Effector memory CD8-positive, alpha-beta T cell (primary cell): ENCODE measurements around the gene LMCD1.

ENCODE experiments used
- ATAC-seq: fragments of 150-1000 bp; cut with Tn5 transposase; replicated peaks from 2 replicates; pipeline ENCODE4 v1.10.0; 2021; ENCODE audit warnings: mild to moderate bottlenecking, moderate library complexity
- DNase-seq, 3 experiments: peaks; one replicate each; pipeline ENCODE4 v3.0.0; 2021
- H3K27ac Mint-ChIP-seq, 2 donors: one replicate each; pipeline ENCODE4 v1.8.0; 2022; ENCODE audit warnings: mild to moderate bottlenecking in 2 of 2, mixed read lengths in 2 of 2, moderate library complexity in 2 of 2
- H3K27me3 Mint-ChIP-seq, 2 donors: one replicate each; pipeline ENCODE4 v1.8.0; 2022; ENCODE audit warnings: mixed read lengths in 2 of 2
- H3K36me3 Mint-ChIP-seq: one replicate; pipeline ENCODE4 v1.8.0; 2022; ENCODE audit warnings: mild to moderate bottlenecking, moderate library complexity, mixed read lengths; ENCODE audit not compliant: insufficient read depth
- H3K4me1 Mint-ChIP-seq, 2 donors: one replicate each; pipeline ENCODE4 v1.8.0; 2022; ENCODE audit warnings: low read depth in 2 of 2, mixed read lengths in 2 of 2
- H3K4me3 Mint-ChIP-seq, 2 donors: one replicate each; pipeline ENCODE4 v1.8.0; 2022; ENCODE audit warnings: mild to moderate bottlenecking in 2 of 2, mixed read lengths in 2 of 2, moderate library complexity in 2 of 2
- H3K9me3 Mint-ChIP-seq, 2 donors: one replicate each; pipeline ENCODE4 v1.8.0; 2022; ENCODE audit warnings: mixed read lengths in 2 of 2

Gene LMCD1

GRCh38 chr3:8558645-8559044 lies 57.0 kb downstream of the LMCD1 start:
- no peaks in the 10 kb centered on the region for H3K4me1 Mint-ChIP-seq
- ATAC-seq (no peak), DNase-seq (no peak)
- no peak overlapping the region for H3K4me3 Mint-ChIP-seq
- H3K9me3 Mint-ChIP-seq: no peaks in the 10 kb centered on the region
- no peak overlapping the region for H3K27ac Mint-ChIP-seq
- no peaks in the 10 kb centered on the region for H3K36me3 Mint-ChIP-seq
- peaks cover 0 to 14% of the 10 kb centered on the region in 2 donors for H3K27me3 Mint-ChIP-seq

- Mint-ChIP-seq H3K27ac (no peak overlapping the region), H3K4me1 (no peaks in the 10 kb centered on the region), H3K9me3 (no peaks in the 10 kb centered on the region), H3K27me3 (peaks cover 0 to 14% of the 10 kb centered on the region in 2 donors), H3K4me3 (no peak overlapping the region), H3K36me3 (no peaks in the 10 kb centered on the region)
- ATAC-seq (no peak), DNase-seq (no peak)
These were observed 57.7 kb downstream of the LMCD1 start for GRCh38 chr3:8559351-8559750.

GRCh38 chr3:8560366-8561007 lies 58.9 kb downstream of the LMCD1 start:
- DNase-seq: no peak
- Mint-ChIP-seq H3K27me3 (peaks cover 0 to 14% of the 10 kb centered on the region in 2 donors), H3K27ac (no peak overlapping the region)

DNA sequence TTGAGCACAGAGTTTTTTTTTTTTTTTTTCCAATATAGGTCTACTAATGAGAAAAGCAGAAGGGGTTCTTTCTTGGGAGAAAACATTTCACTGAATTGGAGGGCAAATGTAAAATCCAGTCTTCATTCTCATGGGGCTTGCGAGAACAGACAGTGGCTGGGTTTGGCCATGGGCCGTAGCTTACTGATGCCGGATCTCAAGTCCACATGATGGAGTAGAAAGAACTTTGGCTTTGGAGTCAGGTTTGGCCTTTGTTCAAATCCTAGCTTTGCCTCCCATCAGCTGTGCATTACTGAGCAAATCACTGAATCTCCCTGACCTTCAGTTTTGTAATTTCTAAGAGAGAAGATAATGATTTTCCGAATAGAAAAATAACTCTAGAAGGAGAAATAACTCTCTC lies 59.7 kb downstream of the LMCD1 start:
- Mint-ChIP-seq H3K27me3 (peaks cover 0 to 14% of the 10 kb centered on the region in 2 donors), H3K4me3 (no peak overlapping the region), H3K4me1 (no peaks in the 10 kb centered on the region), H3K27ac (no peak overlapping the region), H3K36me3 (no peaks in the 10 kb centered on the region), H3K9me3 (no peaks in the 10 kb centered on the region)
- no peak for ATAC-seq
- no peak for DNase-seq

More at GRCh38 chr3:8560366-8561007, 58.9 kb downstream of the LMCD1 start:
- no peak for ATAC-seq
- no peak overlapping the region for H3K4me3 Mint-ChIP-seq
- H3K4me1 Mint-ChIP-seq: no peaks in the 10 kb centered on the region
- H3K36me3 Mint-ChIP-seq: no peaks in the 10 kb centered on the region
- no peaks in the 10 kb centered on the region for H3K9me3 Mint-ChIP-seq

DNA sequence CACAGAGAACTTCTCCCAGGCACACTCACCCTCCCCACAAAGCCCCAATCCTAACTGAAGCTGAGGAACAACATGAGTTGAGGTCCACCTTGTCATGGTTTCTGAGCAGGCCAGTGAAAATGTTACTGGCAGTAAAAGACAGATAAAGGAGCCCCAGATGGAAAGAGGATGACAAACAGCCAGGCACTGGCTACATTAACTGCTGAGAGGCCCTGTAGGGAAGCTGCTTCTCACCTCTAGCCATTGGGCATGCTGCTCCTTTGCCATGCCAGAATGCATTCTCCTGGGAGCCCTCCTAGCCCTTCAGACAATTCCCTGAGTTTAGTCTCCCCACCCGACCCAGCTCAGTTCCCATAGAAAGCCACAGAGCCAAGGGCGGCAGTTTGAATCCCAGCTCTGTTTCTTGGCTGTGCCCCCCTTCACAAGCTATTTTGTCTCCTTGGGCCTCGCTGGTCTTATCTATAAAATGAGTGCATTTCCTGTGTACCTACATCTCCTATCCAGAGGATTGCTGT lies 60.5 kb downstream of the LMCD1 start:
- ATAC-seq (no peak), DNase-seq (no peak)
- Mint-ChIP-seq H3K9me3 (no peaks in the 10 kb centered on the region), H3K27ac (no peak overlapping the region), H3K4me1 (no peaks in the 10 kb centered on the region), H3K27me3 (peaks cover 0 to 14% of the 10 kb centered on the region in 2 donors), H3K4me3 (no peak overlapping the region), H3K36me3 (no peaks in the 10 kb centered on the region)

GRCh38 chr3:8563146-8563545 lies 61.5 kb downstream of the LMCD1 start:
- H3K27ac Mint-ChIP-seq: no peak overlapping the region
- no peaks in the 10 kb centered on the region for H3K9me3 Mint-ChIP-seq
- no peak overlapping the region for H3K4me3 Mint-ChIP-seq
- DNase-seq: no peak
- H3K27me3 Mint-ChIP-seq: peaks cover 0 to 14% of the 10 kb centered on the region in 2 donors
- ATAC-seq: no peak
- no peaks in the 10 kb centered on the region for H3K4me1 Mint-ChIP-seq
- no peaks in the 10 kb centered on the region for H3K36me3 Mint-ChIP-seq

DNA sequence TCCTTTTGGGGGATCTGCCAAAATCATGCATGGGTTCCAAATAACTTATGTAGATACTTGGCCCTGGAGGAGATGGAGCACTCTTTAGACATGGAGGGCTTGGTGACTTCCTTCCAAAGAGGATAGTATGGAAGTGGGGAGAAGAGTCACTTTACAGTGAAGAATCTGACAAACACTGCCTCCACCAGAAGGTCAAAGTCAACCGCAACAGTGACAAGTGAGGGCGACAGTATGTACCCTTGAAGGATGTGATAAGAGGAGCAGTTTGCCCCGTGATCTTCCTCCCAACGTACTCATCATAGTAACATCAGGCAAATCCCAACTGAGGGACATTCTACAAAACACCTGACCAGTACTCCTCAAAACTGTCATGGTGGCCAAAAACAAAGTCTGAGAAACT lies 62.0 kb downstream of the LMCD1 start:
- no peak overlapping the region for H3K27ac Mint-ChIP-seq
- H3K27me3 Mint-ChIP-seq: peaks cover 0 to 14% of the 10 kb centered on the region in 2 donors
- no peak for ATAC-seq

DNA sequence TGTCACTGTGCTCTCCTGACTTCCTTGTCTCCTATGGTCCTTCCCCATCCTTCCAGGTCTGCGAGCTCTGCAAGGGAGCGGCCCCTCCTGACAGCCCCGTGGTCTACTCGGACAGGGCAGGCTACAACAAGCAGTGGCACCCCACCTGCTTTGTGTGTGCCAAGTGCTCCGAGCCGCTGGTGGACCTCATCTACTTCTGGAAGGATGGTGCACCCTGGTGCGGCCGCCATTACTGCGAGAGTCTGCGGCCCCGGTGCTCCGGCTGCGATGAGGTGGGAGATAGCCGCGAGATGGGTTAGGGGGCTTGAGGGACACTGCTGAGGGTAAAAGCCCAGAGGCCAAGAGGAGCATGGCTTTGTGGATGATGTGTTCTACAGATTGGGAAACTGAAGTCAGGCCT lies 63.8 kb downstream of the LMCD1 start:
- no peaks in the 10 kb centered on the region for H3K36me3 Mint-ChIP-seq
- no peaks in the 10 kb centered on the region for H3K9me3 Mint-ChIP-seq
- DNase-seq: no peak
- H3K27me3 Mint-ChIP-seq: peaks cover 0 to 4% of the 10 kb centered on the region in 2 donors
- ATAC-seq: no peak
- H3K4me3 Mint-ChIP-seq: no peak overlapping the region
- peaks cover 0 to 2% of the 10 kb centered on the region in 2 donors for H3K4me1 Mint-ChIP-seq
- H3K27ac Mint-ChIP-seq: no peak overlapping the region

More for the DNA sequence above, 62.0 kb downstream of the LMCD1 start:
- no peak for DNase-seq
- Mint-ChIP-seq H3K9me3 (no peaks in the 10 kb centered on the region), H3K4me1 (no peaks in the 10 kb centered on the region), H3K36me3 (no peaks in the 10 kb centered on the region), H3K4me3 (no peak overlapping the region)

DNA sequence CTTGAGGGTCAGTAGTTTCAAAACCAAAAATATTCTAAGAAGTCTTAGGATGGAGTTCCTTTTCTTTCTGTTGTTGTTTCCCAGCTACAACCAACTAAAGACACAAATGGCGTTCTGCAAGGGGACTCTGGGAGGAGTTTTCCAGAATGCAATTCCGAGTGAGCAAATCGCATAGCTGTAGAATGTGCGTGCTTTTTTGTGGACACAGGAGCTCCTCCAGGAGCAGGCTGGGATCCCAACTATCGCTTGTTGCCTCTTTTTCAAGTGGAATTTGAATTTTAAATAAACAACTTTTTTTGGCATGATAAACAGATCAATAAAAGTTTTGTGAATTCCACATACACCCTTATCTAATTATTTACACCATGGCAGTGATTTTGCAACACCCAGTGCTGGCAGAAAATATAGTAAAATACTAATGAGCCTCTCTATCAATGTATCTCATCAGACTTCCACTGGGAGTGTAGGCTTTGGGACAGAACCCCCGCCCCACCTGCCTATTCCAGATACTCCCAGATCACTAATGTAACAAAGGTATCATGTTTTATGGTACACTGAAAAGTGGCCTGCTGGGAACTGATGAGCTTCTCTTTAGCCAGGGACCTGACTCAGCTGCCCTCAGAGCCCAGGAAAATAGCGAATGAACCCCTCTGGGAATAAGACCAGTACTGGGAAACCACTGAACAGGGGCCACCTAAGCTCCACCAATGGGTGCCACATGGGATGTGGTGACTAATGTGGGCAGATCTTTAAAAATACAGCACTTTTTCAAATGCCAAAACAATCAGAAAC lies 66.4 kb downstream of the LMCD1 start:
- Mint-ChIP-seq H3K36me3 (no peaks in the 10 kb centered on the region), H3K4me3 (no peak overlapping the region), H3K27ac (no peak overlapping the region), H3K9me3 (no peaks in the 10 kb centered on the region), H3K27me3 (peaks cover 0 to 13% of the 10 kb centered on the region in 2 donors), H3K4me1 (peaks cover 9 to 14% of the 10 kb centered on the region in 2 donors)
- no peak for DNase-seq
- ATAC-seq: no peak

GRCh38 chr3:8571256-8571655 lies 69.6 kb downstream of the LMCD1 start:
- Mint-ChIP-seq H3K36me3 (no peaks in the 10 kb centered on the region), H3K27ac (peak overlapping the region in 1 of 2 donors; percentile 15), H3K9me3 (no peaks in the 10 kb centered on the region), H3K27me3 (peaks cover 0 to 13% of the 10 kb centered on the region in 2 donors), H3K4me1 (peaks cover 9 to 14% of the 10 kb centered on the region in 2 donors), H3K4me3 (no peak overlapping the region)
- DNase-seq (no peak), ATAC-seq (no peak)

GRCh38 chr3:8573342-8573926 lies 71.8 kb downstream of the LMCD1 start:
- Mint-ChIP-seq H3K27me3 (peaks cover 0 to 13% of the 10 kb centered on the region in 2 donors), H3K9me3 (no peaks in the 10 kb centered on the region), H3K4me1 (peaks cover 9 to 14% of the 10 kb centered on the region in 2 donors), H3K4me3 (no peak overlapping the region), H3K27ac (no peak overlapping the region), H3K36me3 (no peaks in the 10 kb centered on the region)
- DNase-seq (no peak), ATAC-seq (no peak)

GRCh38 chr3:8574040-8574669 lies 72.5 kb downstream of the LMCD1 start:
- H3K4me1 Mint-ChIP-seq: peaks cover 9 to 14% of the 10 kb centered on the region in 2 donors
- H3K27me3 Mint-ChIP-seq: peaks cover 0 to 13% of the 10 kb centered on the region in 2 donors
- H3K9me3 Mint-ChIP-seq: no peaks in the 10 kb centered on the region
- H3K36me3 Mint-ChIP-seq: no peaks in the 10 kb centered on the region
- ATAC-seq (no peak), DNase-seq (no peak)
- H3K4me3 Mint-ChIP-seq: no peak overlapping the region
- no peak overlapping the region for H3K27ac Mint-ChIP-seq

- H3K27ac Mint-ChIP-seq: no peak overlapping the region
- H3K4me3 Mint-ChIP-seq: no peak overlapping the region
- H3K4me1 Mint-ChIP-seq: peaks cover 9 to 14% of the 10 kb centered on the region in 2 donors
- ATAC-seq: no peak
- no peaks in the 10 kb centered on the region for H3K36me3 Mint-ChIP-seq
- DNase-seq: no peak
- H3K27me3 Mint-ChIP-seq: peaks cover 0 to 13% of the 10 kb centered on the region in 2 donors
- H3K9me3 Mint-ChIP-seq: no peaks in the 10 kb centered on the region
These were observed 73.2 kb downstream of the LMCD1 start for GRCh38 chr3:8574670-8575322.
